Ovary (tissue), 3 donors: Measurements from ENCODE around the gene ZNF319.

Source experiments
- EP300 ChIP-seq: sonication (generic); formaldehyde crosslinking; IDR thresholded peaks from one replicate; pipeline ENCODE4 v1.6.1; 2017; ENCODE audit warnings: antibody characterized with exemption
- POLR2A ChIP-seq: fragments of 450-650 bp; IDR thresholded peaks from one replicate; pipeline ENCODE4 v1.6.1; 2017; ENCODE audit warnings: antibody characterized with exemption, mild to moderate bottlenecking, moderate library complexity
- TF ChIP-seq, protein P1 (sequence below), 3 donors: fragments of 450-650 bp in 2 of 3; fragments of 200-600 bp in 1 of 3; IDR thresholded peaks; one replicate each; pipeline versions ENCODE4 v1.5.1 to v1.8.0; 2016 to 2022; ENCODE audit warnings: antibody characterized with exemption in 3 of 3, mild to moderate bottlenecking in 1 of 3
- donor health status: DM: no; HTN: no; CAD: no.

DNA sequence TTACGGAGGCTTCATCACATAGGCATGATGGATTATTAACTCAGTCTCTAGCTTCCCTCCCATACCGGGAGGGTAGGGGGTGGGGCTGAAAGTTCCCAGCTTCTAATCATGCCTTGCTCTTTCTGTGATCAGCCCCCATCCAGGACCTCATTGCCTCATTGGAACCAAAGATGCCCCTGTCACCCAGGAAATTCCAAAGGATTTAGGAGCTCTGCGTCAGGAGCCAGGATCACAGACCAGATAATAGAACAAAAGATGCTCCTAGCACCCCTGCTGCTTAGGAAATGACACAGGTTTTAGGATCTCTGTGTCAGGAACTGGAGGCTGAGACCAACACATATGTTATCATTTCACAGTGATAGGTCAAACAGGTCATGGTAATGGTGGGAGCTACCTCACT lies 10.4 kb upstream of the ZNF319 start:
- TF ChIP-seq, protein P1, sequence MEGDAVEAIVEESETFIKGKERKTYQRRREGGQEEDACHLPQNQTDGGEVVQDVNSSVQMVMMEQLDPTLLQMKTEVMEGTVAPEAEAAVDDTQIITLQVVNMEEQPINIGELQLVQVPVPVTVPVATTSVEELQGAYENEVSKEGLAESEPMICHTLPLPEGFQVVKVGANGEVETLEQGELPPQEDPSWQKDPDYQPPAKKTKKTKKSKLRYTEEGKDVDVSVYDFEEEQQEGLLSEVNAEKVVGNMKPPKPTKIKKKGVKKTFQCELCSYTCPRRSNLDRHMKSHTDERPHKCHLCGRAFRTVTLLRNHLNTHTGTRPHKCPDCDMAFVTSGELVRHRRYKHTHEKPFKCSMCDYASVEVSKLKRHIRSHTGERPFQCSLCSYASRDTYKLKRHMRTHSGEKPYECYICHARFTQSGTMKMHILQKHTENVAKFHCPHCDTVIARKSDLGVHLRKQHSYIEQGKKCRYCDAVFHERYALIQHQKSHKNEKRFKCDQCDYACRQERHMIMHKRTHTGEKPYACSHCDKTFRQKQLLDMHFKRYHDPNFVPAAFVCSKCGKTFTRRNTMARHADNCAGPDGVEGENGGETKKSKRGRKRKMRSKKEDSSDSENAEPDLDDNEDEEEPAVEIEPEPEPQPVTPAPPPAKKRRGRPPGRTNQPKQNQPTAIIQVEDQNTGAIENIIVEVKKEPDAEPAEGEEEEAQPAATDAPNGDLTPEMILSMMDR (IDR thresholded peaks at IDR 0.05), result no peak
- TF ChIP-seq POLR2A, result no peak
- no peak for TF ChIP-seq EP300
